GM10248 (cell line): Measurements from ENCODE around the gene GAGE10.
"Not testable (repeated sequence)": the region's sequence is repeated elsewhere in the genome, so short reads cannot be mapped to it uniquely, and the experiment has no call there.

ENCODE experiments used
- CTCF ChIA-PET: fragments of 300-600 bp; sonication (Branson Sonifier 250); formaldehyde crosslinking; extraction: SDS; loops from one replicate; lab custom pipeline; 2021; ENCODE audit warnings: antibody characterized with exemption; lab: Yijun Ruan, JAX
- POLR2A ChIA-PET: fragments of 350-650 bp; sonication (Branson Sonifier 250); formaldehyde crosslinking; extraction: SDS; loops from one replicate; lab custom pipeline; 2020; ENCODE audit warnings: antibody characterized with exemption; lab: Yijun Ruan, JAX
- DNase-seq: peaks from one replicate; pipeline ENCODE4 v3.0.0; 2012; ENCODE audit errors: extremely low spot score

GAGE10 gene

DNA sequence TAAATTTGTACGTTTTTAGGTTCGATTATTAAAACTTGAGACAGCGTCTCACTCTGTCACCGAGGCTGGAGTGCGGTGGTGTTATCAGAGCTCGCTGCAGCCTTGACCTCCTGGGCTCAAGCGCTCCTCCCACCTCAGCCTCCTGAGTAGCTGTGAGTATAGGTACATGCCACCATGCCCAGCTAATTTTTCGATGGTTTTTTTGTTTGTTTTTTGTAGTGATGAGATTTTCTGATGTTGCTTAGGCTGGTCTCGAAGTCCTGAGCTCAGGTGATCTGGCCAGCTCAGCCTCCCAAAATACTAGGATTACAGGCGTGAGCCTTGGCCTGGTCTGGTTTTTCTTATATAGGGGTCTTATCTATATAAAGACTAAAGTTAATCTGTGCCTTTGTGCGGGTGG, 27.0 kb downstream of the GAGE10 start:
- CTCF ChIA-PET, DNase-seq, POLR2A ChIA-PET: not testable (repeated sequence)

DNA sequence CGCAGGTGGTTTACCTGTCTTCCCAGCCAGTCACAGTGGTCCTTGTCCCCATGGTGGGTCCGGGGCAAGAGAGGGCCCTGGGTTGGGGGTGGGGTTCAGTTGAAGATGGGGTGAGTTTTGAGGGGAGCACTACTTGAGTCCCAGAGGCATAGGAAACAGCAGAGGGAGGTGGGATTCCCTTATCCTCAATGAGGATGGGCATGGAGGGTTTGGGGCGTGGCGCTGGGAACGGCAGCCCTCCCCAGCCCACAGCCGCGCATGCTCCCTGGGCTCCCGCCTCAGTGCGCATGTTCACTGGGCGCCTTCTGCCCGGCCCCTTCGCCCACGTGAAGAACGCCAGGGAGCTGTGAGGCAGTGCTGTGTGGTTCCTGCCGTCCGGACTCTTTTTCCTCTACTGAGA, 27.8 kb downstream of the GAGE10 start, which contains the start of gene GAGE13:
TSS of gene GAGE13 (plus strand) at position 301 of the 400 bp plus-strand sequence. CDS start 1,156 bp downstream, outside the sequence.
- POLR2A ChIA-PET, CTCF ChIA-PET: not testable (repeated sequence)

DNA sequence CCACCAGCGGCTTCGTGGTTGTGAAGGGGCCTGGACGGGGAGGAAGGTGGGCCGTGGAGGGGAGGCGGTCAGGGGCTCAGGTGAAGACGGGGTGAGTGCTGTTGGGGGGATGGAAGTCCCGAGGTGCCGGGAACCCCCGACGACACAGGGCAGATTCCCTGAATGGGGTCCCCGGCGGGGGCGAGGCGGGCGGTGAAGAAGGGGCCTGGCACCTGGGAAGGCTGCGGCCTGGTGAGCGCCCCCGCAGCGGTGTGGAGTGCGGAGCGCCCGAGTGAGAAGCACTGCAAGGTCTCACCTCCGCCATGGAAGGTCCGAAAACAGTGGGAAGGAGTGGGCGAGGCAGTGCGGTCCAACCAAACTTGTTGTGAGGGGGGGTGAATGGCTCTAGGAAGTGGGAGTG, 28.4 kb downstream of the GAGE10 start:
- POLR2A ChIA-PET, CTCF ChIA-PET, DNase-seq: not testable (repeated sequence)

More for the DNA sequence above, 27.8 kb downstream of the GAGE10 start, which contains the start of gene GAGE13:
- not testable (repeated sequence) for DNase-seq

DNA sequence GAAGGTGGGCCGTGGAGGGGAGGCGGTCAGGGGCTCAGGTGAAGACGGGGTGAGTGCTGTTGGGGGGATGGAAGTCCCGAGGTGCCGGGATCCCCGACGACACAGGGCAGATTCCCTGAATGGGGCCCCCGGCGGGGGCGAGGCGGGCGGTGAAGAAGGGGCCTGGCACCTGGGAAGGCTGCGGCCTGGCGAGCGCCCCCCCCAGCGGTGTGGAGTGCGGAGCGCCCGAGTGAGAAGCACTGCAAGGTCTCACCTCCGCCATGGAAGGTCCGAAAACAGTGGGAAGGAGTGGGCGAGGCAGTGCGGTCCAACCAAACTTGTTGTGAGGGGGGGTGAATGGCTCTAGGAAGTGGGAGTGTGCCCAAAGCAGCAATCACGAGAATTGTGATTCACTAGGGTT, 38.0 kb downstream of the GAGE10 start:
- POLR2A ChIA-PET, CTCF ChIA-PET, DNase-seq: not testable (repeated sequence)

DNA sequence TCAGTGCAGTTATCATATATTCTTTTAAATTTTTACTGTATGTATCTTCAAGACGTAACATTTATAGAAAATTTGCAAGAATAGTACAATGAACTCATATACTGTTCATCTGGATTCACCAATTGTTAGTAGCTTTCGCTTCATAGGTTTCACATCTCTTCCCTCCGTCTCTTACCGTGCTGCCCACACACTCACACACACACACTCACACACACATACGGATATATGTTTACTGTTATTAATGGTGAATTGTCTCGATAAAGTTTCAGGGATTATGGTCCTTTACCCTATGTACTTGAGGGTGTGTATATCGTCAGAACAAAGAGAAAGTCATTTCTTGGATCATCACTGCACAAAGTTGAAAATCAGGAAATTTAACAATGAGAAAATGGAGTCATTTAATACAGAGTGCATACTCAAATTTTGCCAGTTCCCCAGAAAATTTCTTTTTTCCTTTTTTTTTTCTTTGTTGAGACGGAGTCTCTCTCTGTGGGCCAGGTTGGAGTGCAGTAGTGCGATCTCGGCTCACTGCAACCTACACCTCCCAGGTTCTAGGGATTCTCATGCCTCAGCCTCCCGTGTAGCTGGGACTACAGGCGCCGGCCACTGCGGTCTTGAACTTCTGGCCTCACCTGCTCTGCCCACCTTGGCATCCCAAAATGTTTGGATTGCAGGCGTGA, 41.2 kb downstream of the GAGE10 start:
- CTCF ChIA-PET, DNase-seq, POLR2A ChIA-PET: not testable (repeated sequence)

DNA sequence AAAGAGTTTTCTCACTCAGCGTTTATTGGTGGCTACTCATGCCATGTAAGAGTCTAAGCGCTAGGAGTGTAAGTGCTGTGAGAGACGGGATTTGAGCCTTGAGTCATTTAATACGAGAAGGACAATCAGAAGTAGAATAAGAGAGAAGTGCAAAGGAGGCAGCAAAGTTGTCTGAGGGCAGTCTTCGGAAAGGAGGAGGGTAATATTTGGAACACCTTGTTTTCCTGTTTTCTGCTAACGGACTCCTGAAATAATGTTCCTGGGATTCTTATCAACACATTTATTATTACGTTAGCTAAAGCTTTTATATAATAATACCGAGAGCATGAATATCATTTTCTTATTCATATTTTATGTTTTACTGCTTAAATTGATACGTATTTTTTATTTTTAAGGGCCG, 42.0 kb downstream of the GAGE10 start:
- CTCF ChIA-PET, DNase-seq, POLR2A ChIA-PET: not testable (repeated sequence)

DNA sequence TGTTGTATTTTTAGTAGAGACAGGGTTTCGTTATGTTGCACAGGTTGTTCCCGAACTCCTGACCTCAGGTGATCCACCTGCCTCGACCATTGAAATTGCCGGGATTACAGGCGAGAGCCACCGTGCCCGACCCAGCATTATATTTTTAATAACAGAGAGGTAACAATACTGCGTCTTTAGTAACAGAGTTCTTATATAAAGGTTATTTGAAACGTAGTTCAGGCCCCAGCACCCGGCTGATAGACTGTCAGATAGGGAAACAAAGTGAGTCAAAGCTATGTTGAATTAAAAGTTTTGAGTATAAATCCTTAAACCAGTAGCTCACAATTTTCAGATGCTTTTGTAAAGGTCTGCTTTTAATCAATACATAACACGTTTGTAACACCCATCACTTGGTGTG, 42.7 kb downstream of the GAGE10 start:
- POLR2A ChIA-PET, CTCF ChIA-PET, DNase-seq: not testable (repeated sequence)
